ENCODE results near the gene NFKB2. TPM values are rescaled to one million over a fixed set of nuclear protein-coding genes. Genes with fewer than 3 reads are reported as not detected.
A peak's percentile ranks its signal among the peaks of the same experiment; 100 is the strongest.

Gene NFKB2
- total RNA-seq, 1 donor from 2014 or later: 39.9 TPM

DNA sequence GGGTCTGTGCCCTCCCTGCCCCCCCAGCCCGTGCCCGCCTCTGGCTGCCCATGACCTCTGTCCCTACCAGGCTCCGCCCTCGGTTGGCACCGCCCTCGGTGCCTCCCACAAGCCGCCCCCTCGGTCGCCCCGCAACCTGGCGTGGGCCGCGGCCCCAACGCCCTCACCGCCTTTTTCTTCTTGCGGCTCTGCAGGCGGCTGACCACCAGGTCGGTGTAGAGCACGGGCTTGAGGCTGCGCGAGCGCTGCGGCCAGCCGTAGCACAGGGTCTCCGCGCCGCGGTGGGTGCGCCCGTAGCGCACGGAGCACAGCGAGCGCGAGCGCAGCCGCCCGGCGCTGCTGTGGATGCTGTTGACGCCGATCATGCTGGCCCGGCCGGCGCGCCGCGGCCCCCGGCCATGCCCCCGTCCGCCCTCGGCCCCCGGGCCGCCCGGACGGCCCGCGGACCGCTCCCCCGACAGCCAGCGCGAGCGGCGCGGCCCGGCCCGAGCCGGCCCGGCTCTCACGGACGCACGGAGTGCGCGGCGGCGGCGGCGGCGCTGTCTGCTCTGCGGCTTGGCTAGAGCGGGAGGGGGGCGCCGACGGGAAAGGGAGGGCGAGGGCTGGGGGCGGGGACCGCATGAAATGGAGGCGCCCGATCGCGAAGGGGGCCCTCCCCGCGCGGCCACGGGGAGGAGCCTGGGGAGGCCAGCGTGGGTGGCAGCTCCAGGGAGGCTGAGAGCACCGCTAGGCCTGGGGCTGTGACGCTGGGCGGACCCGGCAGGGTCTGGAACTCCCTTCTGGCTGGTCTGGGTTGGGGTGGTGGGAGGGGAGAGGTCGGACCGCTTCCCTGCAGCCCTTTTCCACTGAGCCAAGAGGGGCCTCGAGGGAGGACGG lies 13.5 kb downstream of the NFKB2 start:
- peaks cover 14% of the 10 kb centered on the region for H4K20me1 ChIP-seq (ENCODE audit: insufficient read depth, low read length)
- H2AFZ ChIP-seq (ENCODE audit: low read depth, low read length): peak overlapping the region; percentile 80
- peaks cover 20% of the 10 kb centered on the region for H3K27me3 ChIP-seq (ENCODE audit: insufficient read depth, low read length)
- H3K79me2 ChIP-seq (ENCODE audit: insufficient read depth, low read length): no peaks in the 10 kb centered on the region
- peaks cover 10% of the 10 kb centered on the region for H3K4me1 Mint-ChIP-seq (ENCODE audit: low read depth, unreplicated experiment)
- DNase-seq (ENCODE audit: low read depth) (no peak), FAIRE-seq (no peak)
- TF ChIP-seq EZH2 (IDR thresholded peaks at IDR 0.05; ENCODE audit: insufficient read depth, low read length): peak; percentile 17
- TF ChIP-seq, protein P1, sequence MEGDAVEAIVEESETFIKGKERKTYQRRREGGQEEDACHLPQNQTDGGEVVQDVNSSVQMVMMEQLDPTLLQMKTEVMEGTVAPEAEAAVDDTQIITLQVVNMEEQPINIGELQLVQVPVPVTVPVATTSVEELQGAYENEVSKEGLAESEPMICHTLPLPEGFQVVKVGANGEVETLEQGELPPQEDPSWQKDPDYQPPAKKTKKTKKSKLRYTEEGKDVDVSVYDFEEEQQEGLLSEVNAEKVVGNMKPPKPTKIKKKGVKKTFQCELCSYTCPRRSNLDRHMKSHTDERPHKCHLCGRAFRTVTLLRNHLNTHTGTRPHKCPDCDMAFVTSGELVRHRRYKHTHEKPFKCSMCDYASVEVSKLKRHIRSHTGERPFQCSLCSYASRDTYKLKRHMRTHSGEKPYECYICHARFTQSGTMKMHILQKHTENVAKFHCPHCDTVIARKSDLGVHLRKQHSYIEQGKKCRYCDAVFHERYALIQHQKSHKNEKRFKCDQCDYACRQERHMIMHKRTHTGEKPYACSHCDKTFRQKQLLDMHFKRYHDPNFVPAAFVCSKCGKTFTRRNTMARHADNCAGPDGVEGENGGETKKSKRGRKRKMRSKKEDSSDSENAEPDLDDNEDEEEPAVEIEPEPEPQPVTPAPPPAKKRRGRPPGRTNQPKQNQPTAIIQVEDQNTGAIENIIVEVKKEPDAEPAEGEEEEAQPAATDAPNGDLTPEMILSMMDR (IDR thresholded peaks at IDR 0.05; ENCODE audit: insufficient read depth, low read depth, low read length): no peak
- peaks cover 3% of the 10 kb centered on the region for H3K4me1 ChIP-seq (ENCODE audit: insufficient read depth, low read length)
- no peaks in the 10 kb centered on the region for H3K36me3 ChIP-seq (ENCODE audit: insufficient read depth, low read length)
- peak overlapping the region; percentile 76 for H3K4me3 Mint-ChIP-seq (ENCODE audit: unreplicated experiment)
- H3K9me3 Mint-ChIP-seq (ENCODE audit: unreplicated experiment): no peaks in the 10 kb centered on the region
- H3K9me3 ChIP-seq (ENCODE audit: insufficient read depth, low read depth, low read length): no peaks in the 10 kb centered on the region
- peak overlapping the region; percentile 60 for H3K27ac Mint-ChIP-seq (ENCODE audit: unreplicated experiment)
- H3K4me2 ChIP-seq (ENCODE audit: low read length): peak overlapping the region; percentile 87
- H3K27ac ChIP-seq (ENCODE audit: low read depth, low read length): no peak overlapping the region
- H3K36me3 Mint-ChIP-seq (ENCODE audit: low read depth, unreplicated experiment): peaks cover 2% of the 10 kb centered on the region
- H3K9ac ChIP-seq (ENCODE audit: low read length): no peak overlapping the region
- H3K27me3 Mint-ChIP-seq (ENCODE audit: low read depth, unreplicated experiment): peaks cover 26% of the 10 kb centered on the region
- H3K4me3 ChIP-seq (ENCODE audit: insufficient read depth, low read depth, low read length): peak overlapping the region; percentile 49

DNA sequence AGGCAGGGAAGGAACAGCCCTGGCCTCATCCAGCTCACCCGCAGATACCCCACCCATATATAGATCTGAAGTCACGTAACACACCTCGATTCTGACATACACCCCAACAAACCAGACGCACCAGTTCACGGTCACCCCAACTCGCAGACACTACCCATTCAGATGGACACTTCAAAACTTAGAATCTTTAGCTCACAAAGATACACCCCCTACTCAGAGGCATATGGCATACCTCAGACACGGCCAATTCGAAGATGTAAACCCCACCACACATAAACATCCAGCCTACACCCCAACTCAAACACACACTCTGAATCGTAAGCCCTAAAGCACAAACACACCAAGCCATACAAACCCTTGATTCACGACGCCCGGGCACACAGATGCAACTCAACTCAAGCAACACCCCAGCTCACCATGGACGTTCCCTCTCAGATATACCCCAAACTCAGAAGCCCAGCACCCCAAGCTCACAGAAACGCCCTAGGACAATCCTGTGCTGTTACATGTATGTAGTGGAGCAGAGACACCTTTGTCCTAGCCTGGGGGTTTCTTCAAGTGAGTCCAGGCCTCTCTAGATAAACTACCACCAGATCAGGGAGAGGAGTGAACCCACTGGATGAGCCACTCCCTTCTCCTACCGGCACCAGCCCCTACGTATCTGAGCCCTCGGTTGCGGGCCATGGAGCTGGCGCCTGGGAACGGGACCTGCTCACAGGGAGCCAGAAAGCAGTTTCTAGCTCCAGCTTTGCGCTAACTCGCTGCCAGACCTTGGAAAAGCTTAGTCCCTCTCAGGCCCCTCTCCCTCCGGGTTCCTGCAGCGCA lies 14.3 kb downstream of the NFKB2 start:
- Histone ChIP-seq H3K4me1 (ENCODE audit: insufficient read depth, low read length) (peaks cover 3% of the 10 kb centered on the region), H2AFZ (ENCODE audit: low read depth, low read length) (peak overlapping the region; percentile 84), H4K20me1 (ENCODE audit: insufficient read depth, low read length) (peaks cover 9% of the 10 kb centered on the region), H3K27ac (ENCODE audit: low read depth, low read length) (no peak overlapping the region), H3K4me2 (ENCODE audit: low read length) (peak overlapping the region; percentile 87), H3K9ac (ENCODE audit: low read length) (peak overlapping the region; percentile 43), H3K9me3 (ENCODE audit: insufficient read depth, low read depth, low read length) (no peaks in the 10 kb centered on the region), H3K27me3 (ENCODE audit: insufficient read depth, low read length) (peaks cover 20% of the 10 kb centered on the region), H3K79me2 (ENCODE audit: insufficient read depth, low read length) (no peaks in the 10 kb centered on the region), H3K36me3 (ENCODE audit: insufficient read depth, low read length) (no peaks in the 10 kb centered on the region), H3K4me3 (ENCODE audit: insufficient read depth, low read depth, low read length) (peak overlapping the region; percentile 52)
- Mint-ChIP-seq H3K9me3 (ENCODE audit: unreplicated experiment) (no peaks in the 10 kb centered on the region), H3K27me3 (ENCODE audit: low read depth, unreplicated experiment) (peaks cover 26% of the 10 kb centered on the region), H3K4me3 (ENCODE audit: unreplicated experiment) (peak overlapping the region; percentile 75), H3K27ac (ENCODE audit: unreplicated experiment) (peak overlapping the region; percentile 60), H3K36me3 (ENCODE audit: low read depth, unreplicated experiment) (peaks cover 2% of the 10 kb centered on the region), H3K4me1 (ENCODE audit: low read depth, unreplicated experiment) (peaks cover 10% of the 10 kb centered on the region)
- TF ChIP-seq, protein P1 (IDR thresholded peaks at IDR 0.05; ENCODE audit: insufficient read depth, low read depth, low read length): no peak
- no peak for TF ChIP-seq EZH2 (IDR thresholded peaks at IDR 0.05; ENCODE audit: insufficient read depth, low read length)
- no peak for DNase-seq (ENCODE audit: low read depth)
- no peak for FAIRE-seq

Data from astrocyte (in vitro differentiated cells and primary cell).